ENCODE measurements around the gene C8A.

The C8A gene

DNA sequence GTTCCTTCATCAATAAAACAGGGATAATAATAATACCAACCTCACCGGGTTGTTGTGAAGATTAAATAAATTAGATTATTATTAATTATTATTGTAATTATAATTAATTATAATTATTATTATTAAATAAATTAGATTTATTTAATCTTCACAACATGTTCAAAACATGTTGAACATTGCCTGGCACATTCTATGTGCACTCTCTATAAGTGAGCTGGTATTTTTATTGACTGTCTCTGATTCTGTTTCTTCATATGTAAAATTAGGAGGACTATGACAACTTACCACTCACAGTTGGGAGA, 112.1 kb downstream of the C8A start:
- Histone ChIP-seq H3K9ac (ENCODE audit: low read depth, low read length) (no peak overlapping the region), H3K27ac (ENCODE audit: low read length) (no peak overlapping the region), H3K4me1 (ENCODE audit: insufficient read depth, low read length) (no peaks in the 10 kb centered on the region), H2AFZ (ENCODE audit: low read depth, low read length) (no peak overlapping the region), H3K9me3 (ENCODE audit: insufficient read depth, low read length, severe bottlenecking) (no peaks in the 10 kb centered on the region), H3K4me3 (ENCODE audit: low read depth in 1 of 2, low read length in 2 of 2) (no peak overlapping the region), H3K79me2 (ENCODE audit: insufficient read depth, low read length) (no peaks in the 10 kb centered on the region), H4K20me1 (ENCODE audit: insufficient read depth, low read length) (no peaks in the 10 kb centered on the region), H3K36me3 (ENCODE audit: insufficient read depth, low read length) (no peaks in the 10 kb centered on the region), H3K27me3 (ENCODE audit: insufficient read depth, low read length, poor library complexity) (peaks cover 3% of the 10 kb centered on the region), H3K4me2 (ENCODE audit: insufficient read depth, low read length) (no peak overlapping the region)
- TF ChIP-seq CTCF (IDR thresholded peaks at IDR 0.05; ENCODE audit: borderline replicate concordance, extremely low read depth, low read length, poor library complexity, severe bottlenecking), result no peak
- no peak for TF ChIP-seq EZH2 (IDR thresholded peaks at IDR 0.05; ENCODE audit: borderline replicate concordance, low read depth, low read length, severe bottlenecking)
- no peak for ATAC-seq (ENCODE audit: insufficient read depth, low read depth)
- DNase-seq, result no peak

DNA sequence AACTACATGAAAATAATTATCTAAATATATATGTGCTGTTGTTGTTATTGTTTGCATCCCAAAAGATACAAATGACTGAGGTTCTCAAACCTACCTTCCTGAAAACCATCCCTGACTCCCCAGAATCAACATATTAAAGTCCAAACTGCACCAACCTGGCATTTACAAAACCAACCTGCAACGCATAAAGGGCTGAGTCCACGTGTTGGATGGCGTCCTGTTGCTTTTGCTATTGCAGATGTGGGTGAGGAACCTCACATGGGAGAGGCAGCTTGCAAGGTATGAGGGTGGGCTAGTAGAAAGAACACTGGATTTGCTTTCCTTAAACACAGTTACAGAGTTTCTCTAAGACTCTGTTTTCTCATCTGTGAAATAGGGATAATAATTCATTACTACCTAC, 112.8 kb downstream of the C8A start:
- Histone ChIP-seq H2AFZ (ENCODE audit: low read depth, low read length) (no peak overlapping the region), H3K4me3 (ENCODE audit: low read depth in 1 of 2, low read length in 2 of 2) (no peak overlapping the region), H3K9ac (ENCODE audit: low read depth, low read length) (no peak overlapping the region), H4K20me1 (ENCODE audit: insufficient read depth, low read length) (no peaks in the 10 kb centered on the region), H3K9me3 (ENCODE audit: insufficient read depth, low read length, severe bottlenecking) (no peaks in the 10 kb centered on the region), H3K4me1 (ENCODE audit: insufficient read depth, low read length) (no peaks in the 10 kb centered on the region), H3K4me2 (ENCODE audit: insufficient read depth, low read length) (no peak overlapping the region), H3K36me3 (ENCODE audit: insufficient read depth, low read length) (no peaks in the 10 kb centered on the region), H3K27me3 (ENCODE audit: insufficient read depth, low read length, poor library complexity) (peaks cover 6% of the 10 kb centered on the region), H3K79me2 (ENCODE audit: insufficient read depth, low read length) (no peaks in the 10 kb centered on the region), H3K27ac (ENCODE audit: low read length) (no peak overlapping the region)
- ATAC-seq (ENCODE audit: insufficient read depth, low read depth) (no peak), DNase-seq (no peak)
- TF ChIP-seq EZH2 (IDR thresholded peaks at IDR 0.05; ENCODE audit: borderline replicate concordance, low read depth, low read length, severe bottlenecking), result no peak
- no peak for TF ChIP-seq CTCF (IDR thresholded peaks at IDR 0.05; ENCODE audit: borderline replicate concordance, extremely low read depth, low read length, poor library complexity, severe bottlenecking)

Data from DND-41 (cell line).